Measurements from ENCODE around the gene WDR33. TPM values are rescaled to one million over a fixed set of nuclear protein-coding genes. Genes with fewer than 3 reads are reported as not detected.
A peak's percentile ranks its signal among the peaks of the same experiment; 100 is the strongest.

WDR33 gene
- total RNA-seq: 10 to 100 TPM; 61.1 to 63.2 TPM

- Mint-ChIP-seq H3K4me1 (ENCODE audit: low read depth) (peaks cover 41% of the 10 kb centered on the region), H3K27me3 (ENCODE audit: low read depth) (no peaks in the 10 kb centered on the region), H3K9me3 (no peaks in the 10 kb centered on the region), H3K36me3 (ENCODE audit: low read depth) (peaks cover 13% of the 10 kb centered on the region), H3K27ac (peak within 1 kb of the TSS; percentile 97), H3K4me3 (peak within 1 kb of the TSS; percentile 94)
- DNase-seq: peak; percentile 97
- intact Hi-C loops (cut with micrococcal nuclease): loop anchor here (1.0 to 2.0 kb wide), 12 partner anchors 19 to 422 kb away; partner anchors contain the start of genes IWS1, POLR2D, SAP130 and SFT2D3
- CTCF ChIA-PET: interaction anchor here (0.9 to 1.3 kb wide), 5 partner anchors 10 to 219 kb away, joined by 3 to 7 read pairs (median 3); no protein-coding TSS in a partner anchor
These were observed at the start of gene WDR33 for GRCh38 chr2:127810619-127811396. Gene WDR33 (minus strand): TSS chr2:127811171. CDS start chr2:127770981, 40,190 bp downstream.

GRCh38 chr2:127860130-127860529 lies 49.2 kb upstream of the WDR33 start:
- H3K4me1 Mint-ChIP-seq (ENCODE audit: low read depth): peaks cover 30% of the 10 kb centered on the region
- no peaks in the 10 kb centered on the region for H3K27me3 Mint-ChIP-seq (ENCODE audit: low read depth)
- intact Hi-C loops (cut with micrococcal nuclease): no loop called here
- DNase-seq: no peak
- H3K9me3 Mint-ChIP-seq: no peaks in the 10 kb centered on the region
- H3K4me3 Mint-ChIP-seq: no peak overlapping the region
- H3K27ac Mint-ChIP-seq: peak overlapping the region; percentile 7
- CTCF ChIA-PET: no interaction called here
- peaks cover 13% of the 10 kb centered on the region for H3K36me3 Mint-ChIP-seq (ENCODE audit: low read depth)

GRCh38 chr2:127859712-127860085 lies 48.7 kb upstream of the WDR33 start:
- Mint-ChIP-seq H3K27me3 (ENCODE audit: low read depth) (no peaks in the 10 kb centered on the region), H3K27ac (no peak overlapping the region), H3K9me3 (no peaks in the 10 kb centered on the region), H3K4me3 (peak overlapping the region; percentile 32), H3K4me1 (ENCODE audit: low read depth) (peaks cover 34% of the 10 kb centered on the region), H3K36me3 (ENCODE audit: low read depth) (peaks cover 13% of the 10 kb centered on the region)
- intact Hi-C loops (cut with micrococcal nuclease): loop anchor here (2.0 to 10.0 kb wide), 2 partner anchors 29 to 455 kb away; partner anchors contain the start of gene HS6ST1
- DNase-seq: peak; percentile 65
- CTCF ChIA-PET: no interaction called here

GRCh38 chr2:127857265-127857808 lies 46.4 kb upstream of the WDR33 start:
- peaks cover 53% of the 10 kb centered on the region for H3K4me1 Mint-ChIP-seq (ENCODE audit: low read depth)
- H3K9me3 Mint-ChIP-seq: no peaks in the 10 kb centered on the region
- CTCF ChIA-PET: interaction anchor here (0.6 to 2.1 kb wide), 4 partner anchors 27 to 325 kb away, joined by 4 to 7 read pairs (median 6); no protein-coding TSS in a partner anchor
- DNase-seq: peak; percentile 32
- peak overlapping the region; percentile 91 for H3K27ac Mint-ChIP-seq
- H3K27me3 Mint-ChIP-seq (ENCODE audit: low read depth): no peaks in the 10 kb centered on the region
- intact Hi-C loops (cut with micrococcal nuclease): loop anchor here (1.0 to 10.0 kb wide), 2 partner anchors 27 to 457 kb away; partner anchors contain the start of gene HS6ST1
- H3K4me3 Mint-ChIP-seq: peak overlapping the region; percentile 99
- H3K36me3 Mint-ChIP-seq (ENCODE audit: low read depth): peaks cover 27% of the 10 kb centered on the region

- CTCF ChIA-PET: no interaction called here
- no peak overlapping the region for H3K4me3 Mint-ChIP-seq
- no peak for DNase-seq
These were observed 42.7 kb upstream of the WDR33 start for GRCh38 chr2:127853671-127854070.

GRCh38 chr2:127852388-127852787 lies 41.4 kb upstream of the WDR33 start:
- no peak overlapping the region for H3K27ac Mint-ChIP-seq
- H3K4me3 Mint-ChIP-seq: no peak overlapping the region
- H3K27me3 Mint-ChIP-seq (ENCODE audit: low read depth): no peaks in the 10 kb centered on the region
- no peaks in the 10 kb centered on the region for H3K9me3 Mint-ChIP-seq
- CTCF ChIA-PET: no interaction called here
- peaks cover 58% of the 10 kb centered on the region for H3K36me3 Mint-ChIP-seq (ENCODE audit: low read depth)
- peaks cover 55% of the 10 kb centered on the region for H3K4me1 Mint-ChIP-seq (ENCODE audit: low read depth)
- DNase-seq: no peak
- intact Hi-C loops (cut with micrococcal nuclease): loop anchor here (10.0 kb wide), 1 partner anchor 462 kb away; the partner anchor contains the start of gene HS6ST1

More at GRCh38 chr2:127853671-127854070, 42.7 kb upstream of the WDR33 start:
- Mint-ChIP-seq H3K9me3 (no peaks in the 10 kb centered on the region), H3K27ac (peak overlapping the region; percentile 16), H3K36me3 (ENCODE audit: low read depth) (peaks cover 53% of the 10 kb centered on the region), H3K27me3 (ENCODE audit: low read depth) (no peaks in the 10 kb centered on the region), H3K4me1 (ENCODE audit: low read depth) (peaks cover 59% of the 10 kb centered on the region)
- intact Hi-C loops (cut with micrococcal nuclease): loop anchor here (10.0 kb wide), 1 partner anchor 461 kb away; the partner anchor contains the start of gene HS6ST1

GRCh38 chr2:127847931-127848330 lies 37.0 kb upstream of the WDR33 start:
- Mint-ChIP-seq H3K9me3 (no peaks in the 10 kb centered on the region), H3K4me3 (no peak overlapping the region), H3K27ac (peak overlapping the region; percentile 18), H3K27me3 (ENCODE audit: low read depth) (no peaks in the 10 kb centered on the region), H3K36me3 (ENCODE audit: low read depth) (peaks cover 60% of the 10 kb centered on the region), H3K4me1 (ENCODE audit: low read depth) (peaks cover 17% of the 10 kb centered on the region)
- CTCF ChIA-PET: no interaction called here
- intact Hi-C loops (cut with micrococcal nuclease): no loop called here
- DNase-seq: no peak

- H3K36me3 Mint-ChIP-seq (ENCODE audit: low read depth): peaks cover 42% of the 10 kb centered on the region
- H3K9me3 Mint-ChIP-seq: no peaks in the 10 kb centered on the region
- no peak for DNase-seq
- intact Hi-C loops (cut with micrococcal nuclease): no loop called here
- H3K4me1 Mint-ChIP-seq (ENCODE audit: low read depth): peaks cover 10% of the 10 kb centered on the region
- no peak overlapping the region for H3K27ac Mint-ChIP-seq
- H3K4me3 Mint-ChIP-seq: no peak overlapping the region
- CTCF ChIA-PET: interaction anchor here (1.0 kb wide), 1 partner anchor 96 kb away, joined by 4 read pairs; no protein-coding TSS in a partner anchor
- no peaks in the 10 kb centered on the region for H3K27me3 Mint-ChIP-seq (ENCODE audit: low read depth)
These were observed 34.0 kb upstream of the WDR33 start for GRCh38 chr2:127844973-127845372.

GRCh38 chr2:127843677-127844076 lies 32.7 kb upstream of the WDR33 start:
- DNase-seq: no peak
- CTCF ChIA-PET: interaction anchor here (0.6 to 1.0 kb wide), 2 partner anchors 15 to 95 kb away, joined by 4 read pairs; no protein-coding TSS in a partner anchor
- H3K27ac Mint-ChIP-seq: no peak overlapping the region

GRCh38 chr2:127841466-127842178 lies 30.7 kb upstream of the WDR33 start:
- peaks cover 16% of the 10 kb centered on the region for H3K36me3 Mint-ChIP-seq (ENCODE audit: low read depth)
- H3K4me1 Mint-ChIP-seq (ENCODE audit: low read depth): no peaks in the 10 kb centered on the region
- no peak overlapping the region for H3K27ac Mint-ChIP-seq
- no peak for DNase-seq
- intact Hi-C loops (cut with micrococcal nuclease): no loop called here
- no peaks in the 10 kb centered on the region for H3K27me3 Mint-ChIP-seq (ENCODE audit: low read depth)
- no peaks in the 10 kb centered on the region for H3K9me3 Mint-ChIP-seq
- CTCF ChIA-PET: interaction anchor here (0.6 kb wide), 1 partner anchor 49 kb away, joined by 3 read pairs; no protein-coding TSS in a partner anchor
- H3K4me3 Mint-ChIP-seq: no peak overlapping the region

More at GRCh38 chr2:127843677-127844076, 32.7 kb upstream of the WDR33 start:
- Mint-ChIP-seq H3K9me3 (no peaks in the 10 kb centered on the region), H3K27me3 (ENCODE audit: low read depth) (no peaks in the 10 kb centered on the region), H3K4me1 (ENCODE audit: low read depth) (peaks cover 2% of the 10 kb centered on the region), H3K36me3 (ENCODE audit: low read depth) (peaks cover 30% of the 10 kb centered on the region), H3K4me3 (no peak overlapping the region)
- intact Hi-C loops (cut with micrococcal nuclease): no loop called here

- Mint-ChIP-seq H3K36me3 (ENCODE audit: low read depth) (peaks cover 11% of the 10 kb centered on the region), H3K4me3 (no peak overlapping the region), H3K4me1 (ENCODE audit: low read depth) (no peaks in the 10 kb centered on the region), H3K27me3 (ENCODE audit: low read depth) (no peaks in the 10 kb centered on the region), H3K27ac (no peak overlapping the region), H3K9me3 (no peaks in the 10 kb centered on the region)
- CTCF ChIA-PET: no interaction called here
- DNase-seq: no peak
- intact Hi-C loops (cut with micrococcal nuclease): no loop called here
These were observed 29.9 kb upstream of the WDR33 start for GRCh38 chr2:127840893-127841292.

- Mint-ChIP-seq H3K4me3 (no peak overlapping the region), H3K9me3 (no peaks in the 10 kb centered on the region), H3K27ac (no peak overlapping the region), H3K36me3 (ENCODE audit: low read depth) (no peaks in the 10 kb centered on the region), H3K4me1 (ENCODE audit: low read depth) (peaks cover 9% of the 10 kb centered on the region), H3K27me3 (ENCODE audit: low read depth) (no peaks in the 10 kb centered on the region)
- CTCF ChIA-PET: no interaction called here
- no peak for DNase-seq
- intact Hi-C loops (cut with micrococcal nuclease): loop anchor here (10.0 kb wide), 1 partner anchor 1140 kb away; no protein-coding TSS in a partner anchor
These were observed 24.0 kb upstream of the WDR33 start for GRCh38 chr2:127834951-127835350.

All from activated naive CD4-positive, alpha-beta T cell treated with anti-CD3 and anti-CD28 coated beads for 36 hours (primary cell).